Fibroblast of lung (primary cell): Measurements from ENCODE around the gene WNT9A.

Experiments
- CTCF ChIP-seq, 2 donors: IDR thresholded peaks in 1 of 2; conservative IDR thresholded peaks in 1 of 2; 1 replicate in 1 of 2; 2 replicates in 1 of 2; pipeline ENCODE4 v1.5.1; 2011 to 2012; ENCODE audit warnings: low read length in 2 of 2, control low read depth in 1 of 2, inconsistent platforms in 1 of 2, low read depth in 1 of 2, mild to moderate bottlenecking in 1 of 2
- EZH2 ChIP-seq: IDR thresholded peaks from 2 replicates; pipeline ENCODE4 v1.5.1; 2012; ENCODE audit warnings: low read length, control low read depth, mild to moderate bottlenecking; ENCODE audit errors: missing control alignments

- TF ChIP-seq CTCF (conservative IDR thresholded peaks at IDR 0.05 in 1 of 2, IDR thresholded peaks at IDR 0.05 in 1 of 2; ENCODE audit: low read depth in 1 of 2, low read length in 2 of 2): no peak
- TF ChIP-seq EZH2: no peak
Observed at GRCh38 chr1:227912866-227913265, 34.9 kb downstream of the WNT9A start.
